ENCODE measurements around the gene NLGN1.

NLGN1 gene

GRCh38 chr3:173958805-173959204 is 561.3 kb downstream of the NLGN1 start:
- no peak for TF ChIP-seq CTCF (IDR thresholded peaks at IDR 0.05)
- no peaks in the 10 kb centered on the region for H3K36me3 ChIP-seq
- H3K4me3 ChIP-seq (ENCODE audit: low read depth in 1 of 2, low read length in 1 of 2): no peak overlapping the region

GRCh38 chr3:173970281-173970680 is 572.7 kb downstream of the NLGN1 start:
- no peak for TF ChIP-seq CTCF (IDR thresholded peaks at IDR 0.05)
- Histone ChIP-seq H3K4me1 (ENCODE audit: control insufficient read depth in 1 of 2, insufficient read depth in 1 of 2, low read depth in 1 of 2, low read length in 1 of 2) (no peaks in the 10 kb centered on the region), H3K36me3 (no peaks in the 10 kb centered on the region), H3K4me3 (ENCODE audit: low read depth in 1 of 2, low read length in 1 of 2) (no peak overlapping the region), H3K27ac (no peak overlapping the region), H3K9me3 (no peaks in the 10 kb centered on the region), H3K27me3 (no peaks in the 10 kb centered on the region)

More at GRCh38 chr3:173958805-173959204, 561.3 kb downstream of the NLGN1 start:
- Histone ChIP-seq H3K27me3 (no peaks in the 10 kb centered on the region), H3K9me3 (no peaks in the 10 kb centered on the region), H3K4me1 (ENCODE audit: control insufficient read depth in 1 of 2, insufficient read depth in 1 of 2, low read depth in 1 of 2, low read length in 1 of 2) (no peaks in the 10 kb centered on the region), H3K27ac (no peak overlapping the region)

GRCh38 chr3:173976281-173976680 is 578.7 kb downstream of the NLGN1 start:
- Histone ChIP-seq H3K4me3 (ENCODE audit: low read depth in 1 of 2, low read length in 1 of 2) (no peak overlapping the region), H3K4me1 (ENCODE audit: control insufficient read depth in 1 of 2, insufficient read depth in 1 of 2, low read depth in 1 of 2, low read length in 1 of 2) (no peaks in the 10 kb centered on the region), H3K36me3 (no peaks in the 10 kb centered on the region), H3K9me3 (no peaks in the 10 kb centered on the region), H3K27ac (no peak overlapping the region), H3K27me3 (no peaks in the 10 kb centered on the region)
- no peak for TF ChIP-seq CTCF (IDR thresholded peaks at IDR 0.05)

- H3K27me3 ChIP-seq: no peaks in the 10 kb centered on the region
- H3K27ac ChIP-seq: no peak overlapping the region
- no peak overlapping the region for H3K4me3 ChIP-seq (ENCODE audit: low read depth in 1 of 2, low read length in 1 of 2)
- no peaks in the 10 kb centered on the region for H3K36me3 ChIP-seq
- H3K9me3 ChIP-seq: no peaks in the 10 kb centered on the region
- no peaks in the 10 kb centered on the region for H3K4me1 ChIP-seq (ENCODE audit: control insufficient read depth in 1 of 2, insufficient read depth in 1 of 2, low read depth in 1 of 2, low read length in 1 of 2)
- no peak for TF ChIP-seq CTCF (IDR thresholded peaks at IDR 0.05)
These were observed 580.2 kb downstream of the NLGN1 start for GRCh38 chr3:173977747-173978146.

- Histone ChIP-seq H3K36me3 (no peaks in the 10 kb centered on the region), H3K9me3 (no peaks in the 10 kb centered on the region), H3K27ac (no peak overlapping the region), H3K4me1 (ENCODE audit: control insufficient read depth in 1 of 2, insufficient read depth in 1 of 2, low read depth in 1 of 2, low read length in 1 of 2) (no peaks in the 10 kb centered on the region), H3K27me3 (no peaks in the 10 kb centered on the region), H3K4me3 (ENCODE audit: low read depth in 1 of 2, low read length in 1 of 2) (no peak overlapping the region)
- no peak for TF ChIP-seq CTCF (IDR thresholded peaks at IDR 0.05)
These were observed 585.8 kb downstream of the NLGN1 start for GRCh38 chr3:173983343-173983742.

GRCh38 chr3:173986861-173987410 is 589.4 kb downstream of the NLGN1 start:
- H3K27ac ChIP-seq: no peak overlapping the region
- no peaks in the 10 kb centered on the region for H3K9me3 ChIP-seq
- no peaks in the 10 kb centered on the region for H3K27me3 ChIP-seq
- H3K4me1 ChIP-seq (ENCODE audit: control insufficient read depth in 1 of 2, insufficient read depth in 1 of 2, low read depth in 1 of 2, low read length in 1 of 2): no peaks in the 10 kb centered on the region
- TF ChIP-seq CTCF (IDR thresholded peaks at IDR 0.05): no peak
- no peak overlapping the region for H3K4me3 ChIP-seq (ENCODE audit: low read depth in 1 of 2, low read length in 1 of 2)
- H3K36me3 ChIP-seq: no peaks in the 10 kb centered on the region
